WI38 (cell line): Measurements from ENCODE around the gene RERE.

Experiments used
- H3K4me3 ChIP-seq: 2 replicates; pipeline ENCODE4 v1.5.1; 2011; ENCODE audit warnings: low read depth, mild to moderate bottlenecking, control low read depth, low read length
- TF ChIP-seq, protein P1 (sequence below): IDR thresholded peaks from 2 replicates; pipeline ENCODE4 v1.5.1; 2012; ENCODE audit warnings: low read depth, mild to moderate bottlenecking, control low read depth, low read length

RERE gene

DNA sequence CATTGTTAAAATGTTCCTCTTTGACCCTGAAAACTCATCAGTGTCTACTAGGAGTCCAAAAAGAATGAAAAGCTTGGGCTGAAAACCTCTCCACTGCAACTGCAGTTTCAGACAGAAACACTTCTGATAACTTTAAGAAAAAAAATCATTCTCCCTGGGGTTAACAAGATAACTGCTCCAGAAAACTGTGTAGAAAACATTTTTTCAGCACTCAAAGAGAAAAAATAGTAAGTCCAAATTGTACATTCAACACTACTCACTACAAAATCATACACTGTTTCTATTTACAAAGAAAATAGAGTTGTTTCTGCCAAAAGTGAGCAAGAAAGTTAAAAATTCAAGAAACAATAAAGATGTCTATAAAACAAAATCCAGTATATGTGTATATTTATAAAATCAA lies 157.8 kb downstream of the RERE start:
- H3K4me3 ChIP-seq, result no peak overlapping the region
- TF ChIP-seq, protein P1, sequence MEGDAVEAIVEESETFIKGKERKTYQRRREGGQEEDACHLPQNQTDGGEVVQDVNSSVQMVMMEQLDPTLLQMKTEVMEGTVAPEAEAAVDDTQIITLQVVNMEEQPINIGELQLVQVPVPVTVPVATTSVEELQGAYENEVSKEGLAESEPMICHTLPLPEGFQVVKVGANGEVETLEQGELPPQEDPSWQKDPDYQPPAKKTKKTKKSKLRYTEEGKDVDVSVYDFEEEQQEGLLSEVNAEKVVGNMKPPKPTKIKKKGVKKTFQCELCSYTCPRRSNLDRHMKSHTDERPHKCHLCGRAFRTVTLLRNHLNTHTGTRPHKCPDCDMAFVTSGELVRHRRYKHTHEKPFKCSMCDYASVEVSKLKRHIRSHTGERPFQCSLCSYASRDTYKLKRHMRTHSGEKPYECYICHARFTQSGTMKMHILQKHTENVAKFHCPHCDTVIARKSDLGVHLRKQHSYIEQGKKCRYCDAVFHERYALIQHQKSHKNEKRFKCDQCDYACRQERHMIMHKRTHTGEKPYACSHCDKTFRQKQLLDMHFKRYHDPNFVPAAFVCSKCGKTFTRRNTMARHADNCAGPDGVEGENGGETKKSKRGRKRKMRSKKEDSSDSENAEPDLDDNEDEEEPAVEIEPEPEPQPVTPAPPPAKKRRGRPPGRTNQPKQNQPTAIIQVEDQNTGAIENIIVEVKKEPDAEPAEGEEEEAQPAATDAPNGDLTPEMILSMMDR, result no peak

DNA sequence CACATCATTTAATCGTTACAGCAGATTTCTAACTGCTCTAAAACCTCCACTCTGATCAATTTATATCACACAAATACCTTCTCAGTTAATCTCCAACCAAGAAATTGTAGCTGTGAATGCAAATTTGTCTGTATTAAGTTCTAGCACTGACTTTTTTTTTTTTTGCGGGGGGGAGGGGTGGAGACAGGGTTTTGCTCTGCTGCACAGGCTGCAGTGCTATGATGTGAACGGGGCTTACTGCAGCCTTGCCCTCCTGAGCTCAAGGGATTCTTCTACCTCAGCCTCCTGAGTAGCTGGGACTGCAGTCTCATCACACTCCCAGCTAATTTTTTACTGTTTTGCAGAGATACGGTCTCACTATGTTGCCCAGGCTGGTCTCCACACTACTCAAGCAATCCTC lies 163.6 kb downstream of the RERE start:
- H3K4me3 ChIP-seq, result no peak overlapping the region
- TF ChIP-seq, protein P1, result no peak

DNA sequence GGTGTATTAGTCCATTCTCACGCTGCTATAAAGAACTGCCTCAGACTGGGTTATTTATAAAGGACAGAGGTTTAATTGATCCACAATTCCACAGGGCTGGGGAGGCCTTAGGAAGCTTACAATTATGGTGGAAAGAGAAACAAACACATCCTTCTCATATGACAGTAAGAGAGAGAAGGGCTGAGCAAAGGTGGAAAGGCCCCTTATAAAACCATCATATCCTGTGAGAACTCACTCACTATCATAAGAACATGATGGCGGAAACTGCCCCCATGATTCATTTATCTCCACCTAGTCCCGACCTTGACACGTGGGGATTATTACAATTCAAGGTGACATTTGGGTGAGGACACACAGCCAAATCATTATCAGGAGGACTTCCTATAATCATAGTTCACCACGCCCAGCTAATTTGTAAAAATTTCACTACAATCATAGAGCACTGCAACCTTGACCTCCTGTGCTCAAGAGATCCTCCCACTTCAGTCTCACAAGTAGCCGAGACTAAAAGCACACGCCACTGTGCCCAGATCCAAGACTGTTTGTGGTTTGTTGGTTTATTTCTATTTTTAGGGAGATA lies 164.9 kb downstream of the RERE start:
- H3K4me3 ChIP-seq, result no peak overlapping the region
- TF ChIP-seq, protein P1, result no peak

DNA sequence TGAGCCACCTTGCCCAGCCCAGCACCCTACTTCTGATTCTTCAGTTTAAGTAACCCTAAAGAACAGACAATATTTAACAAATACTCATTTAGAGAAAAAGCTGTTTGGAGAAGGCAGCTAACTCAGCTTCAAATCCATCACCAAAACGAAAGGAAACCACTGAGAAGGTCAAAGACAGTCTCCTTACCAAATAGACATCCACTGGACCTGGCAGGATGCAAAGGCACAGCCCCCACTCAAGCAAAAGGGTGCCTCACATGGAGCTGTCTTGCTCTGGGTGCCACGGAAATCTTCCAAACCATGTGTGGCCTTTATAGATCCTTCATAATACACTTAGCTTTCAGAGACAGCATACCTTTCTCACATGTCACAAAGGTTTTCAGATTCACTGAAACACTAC lies 165.5 kb downstream of the RERE start:
- no peak overlapping the region for H3K4me3 ChIP-seq
- TF ChIP-seq, protein P1, result no peak

DNA sequence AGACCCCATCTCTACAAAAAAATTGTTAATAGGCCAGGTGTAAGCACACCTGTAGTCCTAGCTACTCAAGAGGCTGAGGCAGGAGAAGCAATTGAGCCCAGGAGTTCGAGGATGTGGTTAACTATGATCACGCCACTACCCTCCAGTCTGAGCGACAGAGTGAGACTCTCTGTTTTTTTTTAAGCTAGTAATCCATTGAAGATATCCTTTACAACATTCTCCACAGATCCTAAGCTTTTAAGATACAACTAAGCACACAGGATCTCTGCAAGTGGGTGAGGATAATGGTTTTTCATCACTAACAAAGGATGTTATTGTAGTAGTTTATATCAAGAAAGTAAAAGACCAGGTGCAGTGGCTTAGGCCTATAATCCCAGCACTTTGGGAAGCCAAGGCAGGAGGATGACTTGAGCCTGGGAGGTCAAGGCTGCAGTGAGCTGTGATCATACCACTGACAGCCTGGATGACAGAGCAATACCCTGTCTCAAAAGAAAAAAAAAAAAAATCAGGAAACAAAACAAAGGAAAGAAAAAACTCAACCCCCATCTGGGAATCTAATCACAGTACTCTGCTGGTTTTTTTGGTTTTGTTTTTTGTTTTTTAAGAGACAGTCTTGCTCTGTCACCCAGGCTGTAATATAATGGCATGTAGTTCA lies 166.1 kb downstream of the RERE start:
- TF ChIP-seq, protein P1, result no peak
- H3K4me3 ChIP-seq, result no peak overlapping the region

DNA sequence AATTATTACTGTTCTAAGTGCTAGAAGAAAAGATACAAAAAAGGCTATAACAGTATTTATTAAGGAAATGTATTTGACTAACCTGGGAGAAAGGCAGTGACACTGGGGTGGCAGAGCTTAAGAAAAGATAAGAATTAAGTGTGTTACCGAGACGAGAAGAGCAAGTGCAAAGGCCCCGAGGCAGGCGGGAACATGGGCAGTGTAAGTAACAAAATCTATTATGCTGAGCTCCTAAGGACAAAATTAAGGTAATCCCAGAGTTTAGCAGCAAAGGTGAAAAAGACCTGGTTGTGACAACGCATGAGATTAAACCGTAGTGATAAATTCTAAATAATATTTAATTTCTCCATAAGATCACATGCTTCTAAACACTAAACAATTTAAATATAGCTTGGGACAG lies 167.6 kb downstream of the RERE start:
- H3K4me3 ChIP-seq, result no peak overlapping the region
- TF ChIP-seq, protein P1, result no peak

DNA sequence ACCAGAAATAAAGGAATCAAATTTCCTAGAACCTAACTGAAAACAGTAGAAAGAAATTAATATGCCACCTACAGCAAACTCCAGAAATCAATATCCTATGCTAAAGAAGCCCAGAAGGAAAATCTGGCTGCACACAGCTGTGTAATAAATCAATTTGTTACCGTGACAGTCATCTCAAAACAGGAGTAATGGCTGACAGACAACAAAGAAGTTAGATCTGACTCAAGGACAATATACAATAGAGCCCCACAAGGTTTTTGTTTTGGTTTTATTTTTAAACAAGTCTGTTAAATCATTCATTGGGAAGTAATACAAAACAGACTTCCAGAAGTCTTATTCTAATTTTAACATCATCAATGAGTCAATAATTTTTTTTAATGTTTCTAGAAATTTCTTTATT lies 168.4 kb downstream of the RERE start:
- TF ChIP-seq, protein P1, result no peak
- H3K4me3 ChIP-seq, result no peak overlapping the region
